22Rv1 (cell line): ENCODE measurements around the gene LDLR.
"Not testable (repeated sequence)": the region's sequence is repeated elsewhere in the genome, so short reads cannot be mapped to it uniquely, and the experiment has no call there.

Experiments used
- ZFX ChIP-seq: fragments of 450-650 bp; IDR thresholded peaks from 2 replicates; pipeline ENCODE4 v1.6.1; 2017; ENCODE audit warnings: antibody characterized with exemption, borderline replicate concordance
- TF ChIP-seq, protein P1 (sequence below): fragments of 450-650 bp; IDR thresholded peaks from 2 replicates; pipeline ENCODE4 v1.5.1; 2017; ENCODE audit warnings: mild to moderate bottlenecking

DNA sequence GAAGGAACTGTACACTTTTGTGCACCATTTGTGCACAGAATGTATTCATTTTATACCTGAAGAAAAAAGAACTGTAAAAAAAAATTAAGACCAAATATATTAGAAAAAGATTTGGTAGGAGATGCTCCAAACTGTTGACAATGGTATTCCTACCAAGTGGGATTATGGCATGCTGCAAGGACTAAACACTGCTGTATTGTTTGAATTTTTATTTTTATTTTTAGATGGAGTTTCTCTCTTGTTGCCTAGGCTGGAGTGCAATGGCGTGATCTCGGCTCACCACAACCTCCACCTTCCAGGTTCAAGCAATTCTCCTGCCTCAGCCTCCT, 71.1 kb downstream of the LDLR start:
- TF ChIP-seq, protein P1, sequence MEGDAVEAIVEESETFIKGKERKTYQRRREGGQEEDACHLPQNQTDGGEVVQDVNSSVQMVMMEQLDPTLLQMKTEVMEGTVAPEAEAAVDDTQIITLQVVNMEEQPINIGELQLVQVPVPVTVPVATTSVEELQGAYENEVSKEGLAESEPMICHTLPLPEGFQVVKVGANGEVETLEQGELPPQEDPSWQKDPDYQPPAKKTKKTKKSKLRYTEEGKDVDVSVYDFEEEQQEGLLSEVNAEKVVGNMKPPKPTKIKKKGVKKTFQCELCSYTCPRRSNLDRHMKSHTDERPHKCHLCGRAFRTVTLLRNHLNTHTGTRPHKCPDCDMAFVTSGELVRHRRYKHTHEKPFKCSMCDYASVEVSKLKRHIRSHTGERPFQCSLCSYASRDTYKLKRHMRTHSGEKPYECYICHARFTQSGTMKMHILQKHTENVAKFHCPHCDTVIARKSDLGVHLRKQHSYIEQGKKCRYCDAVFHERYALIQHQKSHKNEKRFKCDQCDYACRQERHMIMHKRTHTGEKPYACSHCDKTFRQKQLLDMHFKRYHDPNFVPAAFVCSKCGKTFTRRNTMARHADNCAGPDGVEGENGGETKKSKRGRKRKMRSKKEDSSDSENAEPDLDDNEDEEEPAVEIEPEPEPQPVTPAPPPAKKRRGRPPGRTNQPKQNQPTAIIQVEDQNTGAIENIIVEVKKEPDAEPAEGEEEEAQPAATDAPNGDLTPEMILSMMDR: not testable (repeated sequence)
- not testable (repeated sequence) for TF ChIP-seq ZFX
